ENCODE data around the gene INCENP.
"Not testable (repeated sequence)": the region's sequence is repeated elsewhere in the genome, so short reads cannot be mapped to it uniquely, and the experiment has no call there.

INCENP gene

GRCh38 chr11:62171261-62171723, 47.5 kb downstream of the INCENP start:
- peak; percentile 27 to 57 for DNase-seq (ENCODE audit: low read depth in 2 of 2)

- no peak for DNase-seq (ENCODE audit: low read depth in 2 of 2)
Measured at GRCh38 chr11:62172294-62172693, 48.5 kb downstream of the INCENP start.

- DNase-seq (ENCODE audit: low read depth in 2 of 2): no peak
Measured at GRCh38 chr11:62176766-62177165, 53.0 kb downstream of the INCENP start.

- DNase-seq (ENCODE audit: low read depth in 2 of 2): no peak
Measured at GRCh38 chr11:62179995-62180394, 56.2 kb downstream of the INCENP start.

GRCh38 chr11:62181097-62181496, 57.3 kb downstream of the INCENP start:
- no peak for DNase-seq (ENCODE audit: low read depth in 2 of 2)

GRCh38 chr11:62182147-62182891, 58.5 kb downstream of the INCENP start:
- no peak for DNase-seq (ENCODE audit: low read depth in 2 of 2)

- no peak for DNase-seq (ENCODE audit: low read depth in 2 of 2)
Measured at GRCh38 chr11:62186195-62186594, 62.4 kb downstream of the INCENP start.

- no peak for DNase-seq (ENCODE audit: low read depth in 2 of 2)
Measured at GRCh38 chr11:62190011-62190410, 66.2 kb downstream of the INCENP start, which contains the start of gene SCGB1D1. Gene SCGB1D1 (plus strand): TSS chr11:62190216. CDS start chr11:62190285, 69 bp downstream.

GRCh38 chr11:62193952-62194351, 70.1 kb downstream of the INCENP start:
- DNase-seq (ENCODE audit: low read depth in 2 of 2): no peak

- not testable (repeated sequence) for DNase-seq (ENCODE audit: low read depth in 2 of 2)
Measured at GRCh38 chr11:62195010-62195409, 71.2 kb downstream of the INCENP start.

GRCh38 chr11:62195945-62196344, 72.1 kb downstream of the INCENP start:
- DNase-seq (ENCODE audit: low read depth in 2 of 2): no peak

GRCh38 chr11:62197400-62197799, 73.6 kb downstream of the INCENP start:
- DNase-seq (ENCODE audit: low read depth in 2 of 2): not testable (repeated sequence)

- no peak for DNase-seq (ENCODE audit: low read depth in 2 of 2)
Measured at GRCh38 chr11:62201376-62201775, 77.6 kb downstream of the INCENP start.
